HepG2 (cell line): ENCODE results near the gene CRYGS. TPM values are rescaled to one million over a fixed set of nuclear protein-coding genes. Genes with fewer than 3 reads are reported as not detected.

Experiments used
- AHR ChIP-seq: IDR thresholded peaks from 2 replicates; pipeline ENCODE4 v1.6.1; 2018; ENCODE audit warnings: missing genetic modification reagents, missing compliant biosample characterization
- ASH2L ChIP-seq: fragments of 300-600, 200-600 bp; sonication (generic); IDR thresholded peaks from 2 replicates; pipeline ENCODE4 v1.7.0; 2017; ENCODE audit warnings: low read depth, mild to moderate bottlenecking, moderate library complexity, mixed read lengths, low read length; ENCODE audit not compliant: insufficient read length
- FOXK1 ChIP-seq: sonication (generic); formaldehyde crosslinking; IDR thresholded peaks from 2 replicates; pipeline ENCODE4 v1.4.0; 2020; ENCODE audit warnings: low read depth, missing genetic modification reagents, borderline replicate concordance
- IKZF4 ChIP-seq: sonication (generic); formaldehyde crosslinking; IDR thresholded peaks from 2 replicates; pipeline ENCODE4 v1.5.1; 2020; ENCODE audit warnings: borderline replicate concordance, mild to moderate bottlenecking, low read depth, missing genetic modification reagents; ENCODE audit errors: not compliant biosample characterization
- KDM5A ChIP-seq: fragments of 200-600 bp; sonication (generic); IDR thresholded peaks from 2 replicates; pipeline ENCODE4 v1.7.0; 2018; ENCODE audit warnings: antibody characterized with exemption, mild to moderate bottlenecking, low read length, borderline replicate concordance
- KLF13 ChIP-seq: sonication (generic); formaldehyde crosslinking; IDR thresholded peaks from 2 replicates; pipeline ENCODE4 v1.4.0; 2020; ENCODE audit warnings: mild to moderate bottlenecking, missing genetic modification reagents
- KLF16 ChIP-seq, 2 experiments: sonication (generic) in 1 of 2; formaldehyde crosslinking in 1 of 2; IDR thresholded peaks; 2 replicates each; pipeline versions ENCODE4 v1.6.1 to v1.8.0; 2016 to 2023; ENCODE audit warnings: missing genetic modification reagents in 2 of 2, missing compliant biosample characterization in 1 of 2
- POLR2G ChIP-seq: fragments of 200-400 bp; formaldehyde crosslinking; IDR thresholded peaks from 2 replicates; pipeline ENCODE4 v1.6.1; 2018; ENCODE audit warnings: mild to moderate bottlenecking, low read depth, low read length, moderate library complexity
- RBM39 ChIP-seq: fragments of 200-400 bp; formaldehyde crosslinking; IDR thresholded peaks from one replicate; pipeline ENCODE4 v1.6.1; 2018; ENCODE audit warnings: antibody characterized with exemption, mild to moderate bottlenecking, low read depth, low read length; ENCODE audit not compliant: poor library complexity, severe bottlenecking
- TGIF2 ChIP-seq: IDR thresholded peaks from 2 replicates; pipeline ENCODE4 v1.6.1; 2016; ENCODE audit warnings: control low read depth, missing compliant biosample characterization
- THAP11 ChIP-seq: IDR thresholded peaks from 2 replicates; pipeline ENCODE4 v1.6.1; 2016; ENCODE audit warnings: missing biosample characterization, missing genetic modification reagents
- ZNF335 ChIP-seq: sonication (generic); formaldehyde crosslinking; IDR thresholded peaks from 2 replicates; pipeline ENCODE4 v1.4.0; 2020; ENCODE audit warnings: missing genetic modification reagents
- polyA plus RNA-seq, 8 experiments: library from polyadenylated mRNA; depleted of rRNA in 3 of 8; stranded (reverse) in 7 of 8; unstranded in 1 of 8; fragments of >200 nt; fragmentation: Illumina TruSeq in 4 of 8; extraction: Trizol in 4 of 8; gene quantifications; 2 replicates each; pipeline versions ENCODE4 v1.2.1 to v1.2.3, GENCODE V29; 2011 to 2016; ENCODE audit warnings: low read depth in 4 of 8, missing spikeins in 1 of 8, mixed read lengths in 1 of 8; ENCODE audit not compliant: insufficient read depth in 1 of 8
- total RNA-seq, 5 experiments: library from RNA; depleted of rRNA; stranded (reverse); fragments of >200 nt; fragmentation: Illumina TruSeq; extraction: Trizol; gene quantifications; 2 replicates each; pipeline ENCODE4 v1.2.3, GENCODE V29; 2016; ENCODE audit warnings: low read depth in 1 of 5
- TF ChIP-seq, protein P1 (sequence below): IDR thresholded peaks from 2 replicates; pipeline ENCODE4 v1.6.1; 2016; ENCODE audit warnings: low read depth
- TF ChIP-seq, protein P2 (sequence below): sonication (generic); formaldehyde crosslinking; IDR thresholded peaks from 2 replicates; pipeline ENCODE4 v1.5.1; 2020; ENCODE audit warnings: mild to moderate bottlenecking, missing genetic modification reagents, borderline replicate concordance
- TF ChIP-seq, protein P3 (sequence below): IDR thresholded peaks from 2 replicates; pipeline ENCODE4 v1.6.1; 2016
- TF ChIP-seq, protein P4 (sequence below): sonication (generic); formaldehyde crosslinking; IDR thresholded peaks from 2 replicates; pipeline ENCODE4 v1.4.0; 2020; ENCODE audit warnings: mild to moderate bottlenecking, missing genetic modification reagents

CRYGS gene
- total and polyA plus RNA-seq, 2 of the 13 experiments (the other 11 are each of a cell fraction or from before 2014, with no cell fraction given): 2.1 to 6.7 TPM

DNA sequence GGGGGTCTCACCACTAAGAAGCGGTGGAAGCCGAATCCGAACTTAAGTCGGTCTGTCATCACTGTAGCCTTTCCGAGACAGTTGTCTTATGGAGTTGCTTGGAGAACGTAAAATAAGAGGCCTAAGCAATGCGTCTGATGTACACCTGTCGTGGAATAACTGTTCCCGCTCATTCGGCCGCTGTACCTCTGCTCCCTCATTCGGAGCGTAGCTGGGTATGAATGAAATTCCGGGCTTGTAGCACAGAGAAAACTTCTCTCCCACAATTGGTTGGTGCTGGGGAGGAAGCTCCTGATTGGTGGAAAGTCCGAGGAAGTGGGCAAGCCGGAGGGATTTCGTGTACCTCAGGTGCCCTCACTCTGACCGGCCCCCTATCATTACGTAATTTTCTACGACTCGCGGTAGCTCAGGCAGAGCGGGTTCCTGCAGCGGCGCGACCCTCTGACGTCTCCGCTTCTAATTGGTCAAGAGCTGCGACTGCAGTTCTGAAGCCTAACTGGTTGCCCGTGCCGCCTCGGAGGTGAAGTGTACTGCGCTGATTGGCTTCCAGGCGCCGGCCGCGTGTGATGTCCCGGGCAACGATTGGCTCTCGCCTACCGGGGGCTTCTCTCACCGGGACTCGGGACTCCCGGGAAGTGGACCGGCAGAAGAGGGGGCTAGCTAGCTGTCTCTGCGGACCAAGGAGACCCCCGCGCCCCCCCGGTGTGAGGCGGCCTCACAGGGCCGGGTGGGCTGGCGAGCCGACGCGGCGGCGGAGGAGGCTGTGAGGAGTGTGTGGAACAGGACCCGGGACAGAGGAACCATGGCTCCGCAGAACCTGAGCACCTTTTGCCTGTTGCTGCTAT, 26.1 kb upstream of the CRYGS start, which contains the start of gene DNAJB11 (continued):
- TF ChIP-seq, protein P1, sequence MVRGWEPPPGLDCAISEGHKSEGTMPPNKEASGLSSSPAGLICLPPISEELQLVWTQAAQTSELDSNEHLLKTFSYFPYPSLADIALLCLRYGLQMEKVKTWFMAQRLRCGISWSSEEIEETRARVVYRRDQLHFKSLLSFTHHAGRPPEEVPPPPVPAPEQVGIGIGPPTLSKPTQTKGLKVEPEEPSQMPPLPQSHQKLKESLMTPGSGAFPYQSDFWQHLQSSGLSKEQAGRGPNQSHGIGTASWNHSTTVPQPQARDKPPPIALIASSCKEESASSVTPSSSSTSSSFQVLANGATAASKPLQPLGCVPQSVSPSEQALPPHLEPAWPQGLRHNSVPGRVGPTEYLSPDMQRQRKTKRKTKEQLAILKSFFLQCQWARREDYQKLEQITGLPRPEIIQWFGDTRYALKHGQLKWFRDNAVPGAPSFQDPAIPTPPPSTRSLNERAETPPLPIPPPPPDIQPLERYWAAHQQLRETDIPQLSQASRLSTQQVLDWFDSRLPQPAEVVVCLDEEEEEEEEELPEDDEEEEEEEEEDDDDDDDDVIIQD (CRISPR knock-in tag): peak; percentile 75; the same call in 1 of the 2 replicates
- TF ChIP-seq, protein P2, sequence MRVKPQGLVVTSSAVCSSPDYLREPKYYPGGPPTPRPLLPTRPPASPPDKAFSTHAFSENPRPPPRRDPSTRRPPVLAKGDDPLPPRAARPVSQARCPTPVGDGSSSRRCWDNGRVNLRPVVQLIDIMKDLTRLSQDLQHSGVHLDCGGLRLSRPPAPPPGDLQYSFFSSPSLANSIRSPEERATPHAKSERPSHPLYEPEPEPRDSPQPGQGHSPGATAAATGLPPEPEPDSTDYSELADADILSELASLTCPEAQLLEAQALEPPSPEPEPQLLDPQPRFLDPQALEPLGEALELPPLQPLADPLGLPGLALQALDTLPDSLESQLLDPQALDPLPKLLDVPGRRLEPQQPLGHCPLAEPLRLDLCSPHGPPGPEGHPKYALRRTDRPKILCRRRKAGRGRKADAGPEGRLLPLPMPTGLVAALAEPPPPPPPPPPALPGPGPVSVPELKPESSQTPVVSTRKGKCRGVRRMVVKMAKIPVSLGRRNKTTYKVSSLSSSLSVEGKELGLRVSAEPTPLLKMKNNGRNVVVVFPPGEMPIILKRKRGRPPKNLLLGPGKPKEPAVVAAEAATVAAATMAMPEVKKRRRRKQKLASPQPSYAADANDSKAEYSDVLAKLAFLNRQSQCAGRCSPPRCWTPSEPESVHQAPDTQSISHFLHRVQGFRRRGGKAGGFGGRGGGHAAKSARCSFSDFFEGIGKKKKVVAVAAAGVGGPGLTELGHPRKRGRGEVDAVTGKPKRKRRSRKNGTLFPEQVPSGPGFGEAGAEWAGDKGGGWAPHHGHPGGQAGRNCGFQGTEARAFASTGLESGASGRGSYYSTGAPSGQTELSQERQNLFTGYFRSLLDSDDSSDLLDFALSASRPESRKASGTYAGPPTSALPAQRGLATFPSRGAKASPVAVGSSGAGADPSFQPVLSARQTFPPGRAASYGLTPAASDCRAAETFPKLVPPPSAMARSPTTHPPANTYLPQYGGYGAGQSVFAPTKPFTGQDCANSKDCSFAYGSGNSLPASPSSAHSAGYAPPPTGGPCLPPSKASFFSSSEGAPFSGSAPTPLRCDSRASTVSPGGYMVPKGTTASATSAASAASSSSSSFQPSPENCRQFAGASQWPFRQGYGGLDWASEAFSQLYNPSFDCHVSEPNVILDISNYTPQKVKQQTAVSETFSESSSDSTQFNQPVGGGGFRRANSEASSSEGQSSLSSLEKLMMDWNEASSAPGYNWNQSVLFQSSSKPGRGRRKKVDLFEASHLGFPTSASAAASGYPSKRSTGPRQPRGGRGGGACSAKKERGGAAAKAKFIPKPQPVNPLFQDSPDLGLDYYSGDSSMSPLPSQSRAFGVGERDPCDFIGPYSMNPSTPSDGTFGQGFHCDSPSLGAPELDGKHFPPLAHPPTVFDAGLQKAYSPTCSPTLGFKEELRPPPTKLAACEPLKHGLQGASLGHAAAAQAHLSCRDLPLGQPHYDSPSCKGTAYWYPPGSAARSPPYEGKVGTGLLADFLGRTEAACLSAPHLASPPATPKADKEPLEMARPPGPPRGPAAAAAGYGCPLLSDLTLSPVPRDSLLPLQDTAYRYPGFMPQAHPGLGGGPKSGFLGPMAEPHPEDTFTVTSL (CRISPR knock-in tag): no peak; the same call in 1 of the 2 replicates
- TF ChIP-seq AHR (no peak; the same call in 1 of the 2 replicates), THAP11 (CRISPR knock-in tag) (peak; percentile 93), FOXK1 (CRISPR knock-in tag) (peak; percentile 87; the same call in 1 of the 2 replicates), IKZF4 (CRISPR knock-in tag) (peak; percentile 34), KLF16 (CRISPR knock-in tag; IDR thresholded peaks at IDR 0.05) (peak in 1 of 2 experiments; percentile 88; a peak in 1 of 4 replicates), ASH2L (peak; percentile 90), KLF13 (CRISPR knock-in tag) (no peak), POLR2G (peak; percentile 90), KDM5A (peak; percentile 90), TGIF2 (peak; percentile 74; the same call in 1 of the 2 replicates), ZNF335 (CRISPR knock-in tag) (peak; percentile 70), RBM39 (peak; percentile 52)
- TF ChIP-seq, protein P3, sequence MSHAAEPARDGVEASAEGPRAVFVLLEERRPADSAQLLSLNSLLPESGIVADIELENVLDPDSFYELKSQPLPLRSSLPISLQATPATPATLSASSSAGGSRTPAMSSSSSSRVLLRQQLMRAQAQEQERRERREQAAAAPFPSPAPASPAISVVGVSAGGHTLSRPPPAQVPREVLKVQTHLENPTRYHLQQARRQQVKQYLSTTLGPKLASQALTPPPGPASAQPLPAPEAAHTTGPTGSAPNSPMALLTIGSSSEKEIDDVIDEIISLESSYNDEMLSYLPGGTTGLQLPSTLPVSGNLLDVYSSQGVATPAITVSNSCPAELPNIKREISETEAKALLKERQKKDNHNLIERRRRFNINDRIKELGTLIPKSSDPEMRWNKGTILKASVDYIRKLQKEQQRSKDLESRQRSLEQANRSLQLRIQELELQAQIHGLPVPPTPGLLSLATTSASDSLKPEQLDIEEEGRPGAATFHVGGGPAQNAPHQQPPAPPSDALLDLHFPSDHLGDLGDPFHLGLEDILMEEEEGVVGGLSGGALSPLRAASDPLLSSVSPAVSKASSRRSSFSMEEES: 0 out of 2 replicates have a peak, but pooled peaks have one; percentile 38
- TF ChIP-seq, protein P4, sequence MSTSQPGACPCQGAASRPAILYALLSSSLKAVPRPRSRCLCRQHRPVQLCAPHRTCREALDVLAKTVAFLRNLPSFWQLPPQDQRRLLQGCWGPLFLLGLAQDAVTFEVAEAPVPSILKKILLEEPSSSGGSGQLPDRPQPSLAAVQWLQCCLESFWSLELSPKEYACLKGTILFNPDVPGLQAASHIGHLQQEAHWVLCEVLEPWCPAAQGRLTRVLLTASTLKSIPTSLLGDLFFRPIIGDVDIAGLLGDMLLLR (CRISPR knock-in tag): no peak
